ENCODE measurements around the gene UNC13C. TPM values are rescaled to one million over a fixed set of nuclear protein-coding genes. Genes with fewer than 3 reads are reported as not detected.

Gene UNC13C
- total RNA-seq, 1 donor: under 0.01 TPM

DNA sequence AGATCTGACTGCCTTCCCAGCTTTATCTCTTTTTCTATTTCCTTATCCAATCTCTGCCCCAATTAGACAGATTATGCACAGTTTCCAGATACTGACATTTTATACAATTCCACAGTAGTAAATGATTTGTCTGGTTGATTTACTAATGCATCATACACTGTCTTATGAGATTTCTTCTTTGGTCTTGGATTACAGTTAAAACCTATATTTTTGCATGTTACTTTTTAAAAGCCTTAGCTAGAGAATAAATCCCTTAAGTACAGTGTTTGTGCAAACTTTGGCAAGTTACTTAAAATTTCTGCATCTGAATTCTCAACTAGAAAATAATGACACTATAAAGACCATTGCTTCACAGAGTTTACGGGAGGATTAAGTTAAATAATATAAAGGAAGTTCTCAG lies 6.0 kb downstream of the UNC13C start:
- Histone ChIP-seq H3K4me1 (ENCODE audit: insufficient read depth, low read length) (no peaks in the 10 kb centered on the region), H3K4me3 (ENCODE audit: low read length) (no peak overlapping the region), H3K9me3 (ENCODE audit: low read depth, low read length) (no peaks in the 10 kb centered on the region), H3K27me3 (ENCODE audit: insufficient read depth, low read length) (peaks cover 18% of the 10 kb centered on the region)

DNA sequence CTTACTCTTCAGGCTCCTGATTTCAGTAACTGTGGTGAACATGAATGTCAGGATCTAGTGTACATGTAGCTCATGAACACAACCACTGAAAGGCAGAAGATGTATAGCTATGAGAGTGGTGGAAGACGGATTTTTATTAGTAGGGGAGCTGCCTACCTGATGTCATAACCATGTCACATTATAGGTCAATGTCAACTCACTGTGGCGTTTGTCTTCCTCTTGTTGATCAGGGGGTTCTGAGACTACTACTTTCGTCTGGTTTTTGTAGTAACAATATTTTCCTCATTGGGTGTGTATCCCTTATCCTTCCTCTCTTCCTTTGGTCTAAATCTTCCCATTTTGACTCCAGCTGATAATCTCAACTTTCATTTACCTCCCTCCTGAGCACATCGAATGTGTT lies 7.3 kb downstream of the UNC13C start:
- H3K4me1 ChIP-seq (ENCODE audit: insufficient read depth, low read length): no peaks in the 10 kb centered on the region
- peaks cover 7% of the 10 kb centered on the region for H3K27me3 ChIP-seq (ENCODE audit: insufficient read depth, low read length)
- H3K9me3 ChIP-seq (ENCODE audit: low read depth, low read length): no peaks in the 10 kb centered on the region
- H3K4me3 ChIP-seq (ENCODE audit: low read length): no peak overlapping the region

DNA sequence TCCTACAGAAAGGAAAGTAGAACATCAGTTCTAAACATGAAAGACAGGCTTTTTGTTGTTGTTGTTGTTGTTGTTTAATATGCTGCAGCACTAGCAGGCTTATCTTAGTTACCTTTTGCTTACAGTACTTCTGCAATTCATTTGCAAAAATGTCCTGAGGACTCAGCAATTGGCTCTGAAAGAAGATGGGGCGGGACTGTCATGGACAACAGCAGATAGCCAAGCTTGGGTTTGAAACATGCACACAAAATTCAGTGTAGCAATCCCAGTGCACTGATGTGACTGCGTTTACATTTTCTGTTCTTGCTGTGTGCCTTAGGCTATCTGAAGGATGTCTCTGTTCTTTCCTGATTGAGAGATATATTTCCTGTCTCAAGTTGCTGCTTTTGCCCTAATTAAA lies 9.2 kb downstream of the UNC13C start:
- H3K9me3 ChIP-seq (ENCODE audit: low read depth, low read length): no peaks in the 10 kb centered on the region
- no peaks in the 10 kb centered on the region for H3K4me1 ChIP-seq (ENCODE audit: insufficient read depth, low read length)
- H3K27me3 ChIP-seq (ENCODE audit: insufficient read depth, low read length): no peaks in the 10 kb centered on the region
- no peak overlapping the region for H3K4me3 ChIP-seq (ENCODE audit: low read length)

DNA sequence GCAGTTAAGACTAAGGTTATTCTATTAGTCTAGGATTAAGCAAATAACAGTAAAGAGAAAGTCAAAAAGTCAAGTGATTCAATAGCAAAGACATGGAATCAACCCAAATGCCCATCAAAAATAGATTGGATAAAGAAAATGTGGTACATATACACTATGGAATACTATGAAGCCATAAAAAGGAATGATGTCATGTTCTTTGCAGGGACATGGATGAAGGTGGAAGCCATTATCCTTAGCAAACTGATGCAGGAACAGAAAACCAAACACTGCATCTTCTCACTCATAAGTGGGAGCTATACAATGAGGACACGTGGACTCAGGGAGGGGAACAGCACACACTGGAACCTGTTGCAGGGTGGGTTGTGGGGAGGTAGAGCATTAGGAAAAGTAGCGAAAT lies 29.0 kb downstream of the UNC13C start:
- H3K4me1 ChIP-seq (ENCODE audit: insufficient read depth, low read length): no peaks in the 10 kb centered on the region
- no peak overlapping the region for H3K4me3 ChIP-seq (ENCODE audit: low read length)
- H3K9me3 ChIP-seq (ENCODE audit: low read depth, low read length): no peaks in the 10 kb centered on the region
- H3K27me3 ChIP-seq (ENCODE audit: insufficient read depth, low read length): no peaks in the 10 kb centered on the region

DNA sequence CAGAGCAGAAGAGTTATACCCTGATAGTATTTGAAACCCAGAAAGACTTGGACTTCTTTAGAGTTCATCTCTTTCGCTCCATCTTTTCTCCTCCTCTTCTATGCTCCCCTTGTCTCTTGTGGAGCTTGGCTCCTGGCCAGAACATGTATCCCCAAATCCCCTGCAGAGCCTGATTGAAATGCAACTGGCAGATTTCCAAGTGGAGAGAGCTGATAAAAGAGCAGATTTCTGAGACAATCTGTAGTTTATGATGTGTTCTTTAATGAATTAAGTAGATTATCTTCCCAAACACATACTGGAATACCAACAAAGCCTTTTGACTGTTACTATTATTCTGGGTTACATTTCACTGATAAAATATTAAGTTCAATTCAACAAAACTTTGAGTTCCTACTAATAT lies 33.4 kb downstream of the UNC13C start:
- Histone ChIP-seq H3K4me1 (ENCODE audit: insufficient read depth, low read length) (no peaks in the 10 kb centered on the region), H3K27me3 (ENCODE audit: insufficient read depth, low read length) (no peaks in the 10 kb centered on the region), H3K9me3 (ENCODE audit: low read depth, low read length) (peaks cover 6% of the 10 kb centered on the region), H3K4me3 (ENCODE audit: low read length) (no peak overlapping the region)

DNA sequence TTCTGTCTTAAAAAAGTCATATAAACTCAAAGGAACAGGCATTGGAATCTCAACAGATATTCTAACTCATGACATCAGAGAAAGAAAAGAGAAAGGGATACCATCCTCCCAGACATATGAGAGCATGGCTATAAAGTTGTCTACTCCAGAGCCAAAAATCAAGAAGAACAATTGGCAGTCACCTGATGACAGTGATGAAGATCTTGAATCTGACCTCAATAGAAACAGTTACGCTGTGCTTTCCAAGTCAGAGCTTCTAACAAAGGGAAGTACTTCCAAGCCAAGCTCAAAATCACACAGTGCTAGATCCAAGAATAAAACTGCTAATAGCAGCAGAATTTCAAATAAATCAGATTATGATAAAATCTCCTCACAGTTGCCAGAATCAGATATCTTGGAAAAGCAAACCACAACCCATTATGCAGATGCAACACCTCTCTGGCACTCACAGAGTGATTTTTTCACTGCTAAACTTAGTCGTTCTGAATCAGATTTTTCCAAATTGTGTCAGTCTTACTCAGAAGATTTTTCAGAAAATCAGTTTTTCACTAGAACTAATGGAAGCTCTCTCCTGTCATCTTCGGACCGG lies 35.9 kb downstream of the UNC13C start:
- Histone ChIP-seq H3K4me1 (ENCODE audit: insufficient read depth, low read length) (no peaks in the 10 kb centered on the region), H3K4me3 (ENCODE audit: low read length) (no peak overlapping the region), H3K27me3 (ENCODE audit: insufficient read depth, low read length) (no peaks in the 10 kb centered on the region), H3K9me3 (ENCODE audit: low read depth, low read length) (peaks cover 6% of the 10 kb centered on the region)

DNA sequence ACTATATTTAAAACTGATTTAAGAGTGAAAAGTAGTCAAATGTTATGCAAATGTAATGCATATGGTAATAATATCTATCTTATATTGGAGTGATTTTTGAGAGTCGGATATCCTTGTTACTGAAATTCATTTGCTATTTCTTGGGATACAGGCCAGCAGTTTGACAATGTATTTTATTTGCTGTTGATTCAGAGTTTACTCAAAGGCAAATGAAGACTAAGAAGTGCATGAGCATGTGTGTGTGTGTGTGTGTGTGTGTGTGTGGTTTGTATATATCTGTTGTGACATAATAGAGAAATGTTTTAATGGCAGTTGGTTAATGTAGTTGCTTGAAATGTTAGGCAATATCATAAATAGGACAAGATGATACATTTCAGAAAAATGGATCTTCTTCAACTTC lies 39.0 kb downstream of the UNC13C start:
- H3K9me3 ChIP-seq (ENCODE audit: low read depth, low read length): peaks cover 6% of the 10 kb centered on the region
- H3K27me3 ChIP-seq (ENCODE audit: insufficient read depth, low read length): no peaks in the 10 kb centered on the region
- no peak overlapping the region for H3K4me3 ChIP-seq (ENCODE audit: low read length)
- no peaks in the 10 kb centered on the region for H3K4me1 ChIP-seq (ENCODE audit: insufficient read depth, low read length)

DNA sequence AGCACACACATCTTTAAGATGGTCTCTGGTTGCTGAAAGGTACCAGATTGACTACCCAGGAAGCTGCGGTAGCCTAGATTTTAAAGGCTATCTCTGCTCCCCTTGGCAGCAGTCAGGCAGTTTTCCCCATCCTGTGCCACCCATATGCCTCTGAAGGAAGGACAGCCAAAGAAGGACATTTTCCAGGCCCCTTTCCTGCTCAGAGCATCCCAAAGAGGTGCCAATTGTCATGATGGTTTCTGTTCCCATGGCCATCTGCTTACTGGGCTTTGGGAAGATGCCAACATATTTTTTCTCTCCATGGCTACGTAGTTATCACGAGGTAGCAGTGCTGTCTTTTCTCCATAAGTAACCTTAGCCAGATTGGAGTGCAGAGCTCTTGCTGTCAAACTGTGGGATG lies 39.7 kb downstream of the UNC13C start:
- peaks cover 6% of the 10 kb centered on the region for H3K9me3 ChIP-seq (ENCODE audit: low read depth, low read length)
- H3K4me1 ChIP-seq (ENCODE audit: insufficient read depth, low read length): no peaks in the 10 kb centered on the region
- H3K4me3 ChIP-seq (ENCODE audit: low read length): no peak overlapping the region
- no peaks in the 10 kb centered on the region for H3K27me3 ChIP-seq (ENCODE audit: insufficient read depth, low read length)

DNA sequence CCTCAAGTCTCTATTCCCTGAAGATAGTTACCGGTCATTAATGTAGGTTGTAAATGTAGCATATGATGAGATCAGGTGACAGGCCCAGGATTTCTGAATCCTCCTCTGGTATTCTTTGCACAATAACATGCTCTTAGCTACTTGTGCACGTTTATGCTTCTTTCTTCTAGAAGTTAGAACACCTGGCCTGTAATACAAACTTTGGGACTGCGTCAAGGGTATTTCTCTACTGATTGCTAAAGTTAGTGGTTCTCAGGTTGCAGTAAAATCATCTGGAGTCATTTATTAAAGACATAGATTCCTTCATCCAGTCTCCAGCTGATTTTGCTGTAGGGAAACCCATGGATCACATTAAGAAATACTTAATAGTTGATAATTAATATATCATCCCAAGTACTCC lies 48.0 kb downstream of the UNC13C start:
- H3K4me3 ChIP-seq (ENCODE audit: low read length): no peak overlapping the region
- H3K27me3 ChIP-seq (ENCODE audit: insufficient read depth, low read length): no peaks in the 10 kb centered on the region
- no peaks in the 10 kb centered on the region for H3K4me1 ChIP-seq (ENCODE audit: insufficient read depth, low read length)
- H3K9me3 ChIP-seq (ENCODE audit: low read depth, low read length): no peaks in the 10 kb centered on the region

DNA sequence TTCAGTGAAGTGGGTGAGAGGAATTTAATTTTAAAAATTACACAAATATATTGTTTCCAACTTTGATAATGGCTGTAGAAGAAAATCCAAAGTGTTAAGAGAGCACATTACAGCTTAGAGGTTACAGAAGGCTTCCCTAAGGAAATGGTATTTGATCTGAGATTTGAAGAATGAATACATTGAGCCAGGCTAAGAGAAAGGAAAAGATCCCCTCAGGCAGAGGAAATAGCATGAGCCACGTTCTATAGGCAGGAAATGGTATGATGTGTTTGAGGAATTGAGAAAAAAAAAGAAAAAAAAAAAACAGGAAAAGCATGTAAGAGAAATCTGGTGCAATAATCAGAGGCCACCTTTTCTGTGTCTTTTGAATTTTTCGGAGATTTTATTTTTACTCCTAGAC lies 48.6 kb downstream of the UNC13C start:
- no peak overlapping the region for H3K4me3 ChIP-seq (ENCODE audit: low read length)
- H3K27me3 ChIP-seq (ENCODE audit: insufficient read depth, low read length): no peaks in the 10 kb centered on the region
- H3K9me3 ChIP-seq (ENCODE audit: low read depth, low read length): no peaks in the 10 kb centered on the region
- no peaks in the 10 kb centered on the region for H3K4me1 ChIP-seq (ENCODE audit: insufficient read depth, low read length)

DNA sequence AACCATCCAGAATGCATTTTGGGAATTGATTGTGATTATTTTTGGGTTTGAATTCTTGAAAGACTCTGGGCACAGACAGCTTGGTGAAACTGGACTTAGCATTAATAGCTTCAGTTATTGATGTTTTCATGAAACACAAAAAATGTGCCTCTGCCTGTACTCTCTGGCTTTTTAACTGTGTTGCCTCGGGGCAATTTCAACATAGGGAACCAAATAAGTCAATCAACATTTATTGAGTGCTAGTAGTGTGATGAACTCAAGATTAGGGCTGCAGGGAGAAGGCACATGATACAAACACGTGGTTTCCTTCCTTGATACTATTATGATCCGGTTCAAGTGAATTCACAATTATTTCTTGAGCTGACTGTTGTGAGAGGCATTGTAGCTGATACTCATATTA lies 50.8 kb downstream of the UNC13C start:
- H3K4me3 ChIP-seq (ENCODE audit: low read length): no peak overlapping the region
- H3K4me1 ChIP-seq (ENCODE audit: insufficient read depth, low read length): no peaks in the 10 kb centered on the region

DNA sequence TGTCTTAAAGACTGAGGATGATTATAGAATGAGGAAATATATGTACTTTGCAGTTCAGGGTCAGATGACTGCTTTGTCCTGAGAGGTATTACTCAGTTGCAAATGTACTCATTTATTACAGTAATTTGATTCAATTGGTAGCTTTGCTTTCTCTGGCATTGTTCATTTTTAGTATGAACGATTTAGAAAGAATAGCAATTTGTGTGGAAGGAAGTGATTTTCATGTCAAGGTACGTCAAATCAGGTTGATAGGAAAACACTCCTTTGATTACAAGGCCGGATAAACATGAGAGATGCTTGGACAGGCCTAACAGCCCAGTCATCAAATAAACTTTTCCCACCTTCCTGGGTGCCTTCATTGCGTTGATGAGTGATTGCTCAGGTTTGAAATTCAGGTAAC lies 53.8 kb downstream of the UNC13C start:
- H3K9me3 ChIP-seq (ENCODE audit: low read depth, low read length): no peaks in the 10 kb centered on the region
- no peaks in the 10 kb centered on the region for H3K27me3 ChIP-seq (ENCODE audit: insufficient read depth, low read length)
- H3K4me3 ChIP-seq (ENCODE audit: low read length): no peak overlapping the region
- no peaks in the 10 kb centered on the region for H3K4me1 ChIP-seq (ENCODE audit: insufficient read depth, low read length)

More for the DNA sequence above, 50.8 kb downstream of the UNC13C start:
- no peaks in the 10 kb centered on the region for H3K27me3 ChIP-seq (ENCODE audit: insufficient read depth, low read length)
- H3K9me3 ChIP-seq (ENCODE audit: low read depth, low read length): no peaks in the 10 kb centered on the region

DNA sequence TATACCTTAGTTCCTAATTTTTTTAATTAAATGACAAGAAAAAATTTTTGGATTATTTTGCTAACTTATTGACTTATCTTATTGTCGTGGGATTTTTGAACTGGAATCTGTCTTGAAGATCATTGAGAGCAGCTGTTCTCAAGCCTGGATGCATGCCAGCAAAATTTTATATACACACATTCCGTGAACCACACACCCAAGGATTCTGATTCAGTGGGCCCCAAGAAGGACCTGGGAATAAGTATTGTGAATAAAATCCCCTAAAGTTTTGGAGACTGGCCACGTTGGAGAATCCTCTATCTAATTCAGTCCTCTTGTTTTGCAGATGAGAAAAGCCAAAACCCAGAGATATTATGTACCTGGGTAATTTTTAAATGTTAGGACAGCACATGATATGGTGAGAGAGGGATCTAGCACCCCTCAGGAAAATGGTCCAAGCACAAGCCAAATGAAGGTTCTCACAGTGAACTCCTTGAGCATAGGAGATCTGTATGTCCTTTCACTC lies 55.2 kb downstream of the UNC13C start:
- Histone ChIP-seq H3K27me3 (ENCODE audit: insufficient read depth, low read length) (no peaks in the 10 kb centered on the region), H3K9me3 (ENCODE audit: low read depth, low read length) (no peaks in the 10 kb centered on the region), H3K4me1 (ENCODE audit: insufficient read depth, low read length) (no peaks in the 10 kb centered on the region), H3K4me3 (ENCODE audit: low read length) (no peak overlapping the region)

DNA sequence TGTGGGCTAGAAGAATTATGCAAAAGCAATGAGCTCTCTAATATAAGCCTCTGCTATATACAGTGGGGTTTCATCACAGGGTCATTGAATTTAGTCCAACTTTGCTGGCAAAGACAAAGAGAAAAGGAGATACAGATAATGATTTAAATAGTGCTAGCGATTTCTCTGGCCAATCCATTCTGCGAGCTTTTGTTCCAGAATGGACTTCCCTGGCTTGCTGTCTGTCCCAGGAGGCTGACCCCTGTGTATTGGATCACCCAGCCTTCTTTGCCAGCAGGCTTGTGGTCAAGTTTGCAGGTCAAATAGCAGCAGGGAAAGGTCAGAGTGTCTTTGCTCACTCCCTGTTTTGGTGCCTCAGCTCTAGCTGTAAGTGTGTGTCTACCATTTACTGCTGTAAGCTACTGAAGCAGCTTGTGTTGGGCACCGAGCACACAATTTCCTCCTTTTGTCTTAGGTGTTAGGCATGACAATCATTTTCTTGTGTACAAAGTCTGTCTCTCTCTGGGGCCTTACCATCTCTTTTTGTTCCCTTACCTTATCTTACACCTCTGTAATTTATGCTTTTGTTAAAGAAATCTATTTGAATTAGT lies 55.7 kb downstream of the UNC13C start:
- H3K27me3 ChIP-seq (ENCODE audit: insufficient read depth, low read length): no peaks in the 10 kb centered on the region
- no peak overlapping the region for H3K4me3 ChIP-seq (ENCODE audit: low read length)
- no peaks in the 10 kb centered on the region for H3K9me3 ChIP-seq (ENCODE audit: low read depth, low read length)
- H3K4me1 ChIP-seq (ENCODE audit: insufficient read depth, low read length): no peaks in the 10 kb centered on the region

DNA sequence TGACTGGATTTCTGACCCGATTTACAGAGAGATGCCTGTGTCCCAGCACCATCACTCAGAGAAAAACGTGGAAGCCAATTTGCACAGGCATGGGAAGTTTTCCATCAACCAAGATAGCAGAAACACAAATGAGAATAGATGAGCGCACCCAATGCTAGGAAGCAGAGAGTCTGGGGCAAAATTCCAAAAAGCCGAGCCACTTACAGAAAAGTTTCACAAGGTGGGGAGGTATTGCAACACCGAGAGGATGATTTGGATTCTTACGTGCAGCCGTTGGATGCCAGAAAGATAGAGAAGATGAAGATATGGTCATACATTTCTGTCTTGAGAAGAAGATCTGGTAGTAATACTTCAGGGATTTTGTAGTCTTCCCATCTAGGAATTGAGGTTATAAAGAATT lies 57.4 kb downstream of the UNC13C start:
- no peaks in the 10 kb centered on the region for H3K4me1 ChIP-seq (ENCODE audit: insufficient read depth, low read length)
- H3K9me3 ChIP-seq (ENCODE audit: low read depth, low read length): no peaks in the 10 kb centered on the region
- no peaks in the 10 kb centered on the region for H3K27me3 ChIP-seq (ENCODE audit: insufficient read depth, low read length)
- no peak overlapping the region for H3K4me3 ChIP-seq (ENCODE audit: low read length)

DNA sequence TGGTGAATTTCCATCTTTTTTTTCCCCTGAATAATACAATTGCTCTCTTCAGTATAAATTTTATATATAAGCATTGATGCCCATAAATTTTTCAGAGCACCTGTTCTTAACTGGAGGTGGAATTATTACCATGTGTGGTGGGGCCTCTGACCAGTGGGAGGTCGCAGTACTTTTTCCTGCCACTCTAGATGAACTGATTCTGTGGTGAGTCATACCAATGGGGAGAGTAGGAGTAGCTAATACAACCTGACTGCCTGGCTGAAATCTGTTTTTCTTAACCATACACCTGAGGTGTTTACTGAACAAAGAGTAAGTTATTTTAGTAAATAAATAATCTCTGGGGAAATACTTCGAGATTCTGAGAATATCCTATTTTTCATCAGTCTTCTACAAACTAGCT lies 67.2 kb downstream of the UNC13C start:
- Histone ChIP-seq H3K9me3 (ENCODE audit: low read depth, low read length) (no peaks in the 10 kb centered on the region), H3K4me1 (ENCODE audit: insufficient read depth, low read length) (no peaks in the 10 kb centered on the region), H3K27me3 (ENCODE audit: insufficient read depth, low read length) (no peaks in the 10 kb centered on the region), H3K4me3 (ENCODE audit: low read length) (no peak overlapping the region)

Measured in mononuclear cell (primary cell).